Activated CD4-positive, alpha-beta T cell treated with anti-CD3 and anti-CD28 coated beads for 36 hours (primary cell): ENCODE results near the gene MTHFSD. TPM values are rescaled to one million over a fixed set of nuclear protein-coding genes. Genes with fewer than 3 reads are reported as not detected.

Source experiments
- ATAC-seq: fragments of 200-7000 bp; cut with Tn5 transposase; one replicate; pipeline ENCODE4 v1.10.0; 2021; ENCODE audit warnings: mild to moderate bottlenecking, moderate library complexity
- CTCF ChIA-PET: fragments of 350-600 bp; sonication (Branson Sonifier 250); formaldehyde crosslinking; loops from one replicate; lab custom pipeline; 2021; ENCODE audit warnings: antibody characterized with exemption; lab: Charles Lee
- POLR2A ChIA-PET: fragments of 350-600 bp; sonication (Branson Sonifier 250); formaldehyde crosslinking; loops from one replicate; lab custom pipeline; 2021; ENCODE audit warnings: antibody characterized with exemption, inconsistent platforms; lab: Charles Lee
- DNase-seq: peaks from one replicate; pipeline ENCODE4 v3.0.0-alpha.2; 2020
- H3K27ac Mint-ChIP-seq: one replicate; pipeline ENCODE4 v1.8.0; 2021; ENCODE audit warnings: mixed read lengths
- H3K27me3 Mint-ChIP-seq: one replicate; pipeline ENCODE4 v1.8.0; 2021; ENCODE audit warnings: mixed read lengths
- H3K36me3 Mint-ChIP-seq: one replicate; pipeline ENCODE4 v1.8.0; 2021; ENCODE audit warnings: low read depth, mixed read lengths
- H3K4me1 Mint-ChIP-seq: one replicate; pipeline ENCODE4 v1.8.0; 2021; ENCODE audit warnings: mixed read lengths
- H3K4me3 Mint-ChIP-seq: one replicate; pipeline ENCODE4 v1.8.0; 2021; ENCODE audit warnings: mild to moderate bottlenecking, moderate library complexity, mixed read lengths
- H3K9me3 Mint-ChIP-seq: one replicate; pipeline ENCODE4 v1.8.0; 2021; ENCODE audit warnings: low read depth, mixed read lengths
- intact Hi-C, 2 experiments: fragments of 100-400 bp; cut with DNase I in 1 of 2; cut with micrococcal nuclease in 1 of 2; formaldehyde crosslinking; loops; one replicate each; pipeline versions ENCODE4 v1.14.2 to v1.15.1; 2022 to 2024; cut with DNase I, micrococcal nuclease
- total RNA-seq, 2 experiments: library from RNA; stranded (reverse); gene quantifications; one replicate each; pipeline ENCODE4 v1.2.3, GENCODE V29; 2021

Gene MTHFSD
- total RNA-seq, 2 experiments from 2014 or later = 21.2 to 22.1 TPM

DNA sequence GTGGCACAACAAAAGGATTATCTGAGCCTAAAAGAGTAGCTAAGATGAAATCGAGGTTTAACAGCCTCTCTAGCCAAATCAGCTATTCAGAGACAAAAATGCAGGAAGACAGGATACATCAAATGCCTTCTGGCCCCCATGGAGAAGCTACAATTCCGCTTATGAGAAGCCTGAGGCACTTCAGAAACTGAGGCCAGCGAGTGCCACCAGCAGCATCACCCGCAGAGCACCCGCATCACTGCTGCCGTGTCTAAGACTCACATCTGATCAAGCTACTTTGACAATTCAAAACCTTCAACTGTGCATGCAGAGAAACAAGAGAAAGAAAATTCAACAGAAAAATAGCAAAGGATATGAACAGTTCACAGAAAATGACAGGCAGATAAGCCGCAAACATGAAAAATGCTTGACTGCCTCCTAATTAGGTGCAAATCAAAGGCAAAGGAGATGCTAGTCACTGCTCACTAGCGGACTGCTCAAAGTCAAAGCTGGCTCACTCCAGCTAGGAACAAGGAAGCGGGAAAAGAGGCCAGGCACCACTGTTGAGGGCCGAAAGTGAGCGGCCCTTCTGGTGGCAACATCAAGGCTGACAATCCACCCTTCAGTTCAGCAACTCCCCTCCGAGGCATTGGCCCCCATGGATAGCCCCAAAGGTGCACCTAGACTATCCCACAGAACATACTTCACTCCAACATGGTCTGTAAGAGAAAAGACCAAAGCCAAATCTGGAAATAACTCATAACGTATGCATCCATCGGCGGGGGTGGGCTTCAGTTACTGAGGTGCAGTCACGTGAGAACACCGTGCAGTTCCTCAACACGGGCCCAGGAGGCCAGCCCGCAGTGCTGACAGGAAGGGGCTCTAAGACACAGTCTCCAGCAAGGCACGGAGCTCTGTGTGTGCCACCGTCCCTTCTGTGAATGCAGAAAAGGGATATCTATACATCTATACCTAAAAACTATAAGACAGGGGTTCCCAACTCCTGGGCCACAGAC is 12.0 kb downstream of the MTHFSD start:
- H3K27ac Mint-ChIP-seq = no peak overlapping the region
- ChIA-PET CTCF (interaction anchor here (0.6 kb wide), 1 partner anchor 22 kb away, joined by 3 read pairs; no protein-coding TSS in a partner anchor), POLR2A (interaction anchor here (0.6 kb wide), 1 partner anchor 386 kb away, joined by 3 read pairs; no protein-coding TSS in a partner anchor)
- no peak overlapping the region for H3K4me3 Mint-ChIP-seq
- H3K27me3 Mint-ChIP-seq = no peaks in the 10 kb centered on the region
- H3K4me1 Mint-ChIP-seq = no peaks in the 10 kb centered on the region
- DNase-seq = no peak
- H3K9me3 Mint-ChIP-seq = no peaks in the 10 kb centered on the region
- no peak for ATAC-seq
- intact Hi-C loops = no loop called here
- H3K36me3 Mint-ChIP-seq = peaks cover 51% of the 10 kb centered on the region

DNA sequence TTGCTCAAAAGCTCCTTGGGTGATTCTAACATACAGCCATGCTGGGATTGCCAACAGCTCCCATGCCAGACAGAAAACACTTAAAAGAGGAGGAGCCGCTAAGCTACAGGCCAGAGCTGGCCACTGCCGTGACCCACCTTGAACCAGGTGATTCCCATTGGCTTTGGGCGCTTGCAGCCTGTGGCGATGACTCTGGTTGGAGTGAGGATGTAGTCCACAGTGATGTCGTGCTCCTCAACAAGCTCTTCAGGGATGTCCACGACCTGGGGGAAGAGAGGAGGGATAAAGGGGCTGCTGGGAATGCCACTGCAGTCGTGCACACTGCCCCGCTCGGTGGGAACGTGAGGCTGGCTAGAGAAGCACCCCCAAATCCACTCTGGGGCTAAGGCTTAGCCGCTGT is 13.5 kb downstream of the MTHFSD start:
- CTCF ChIA-PET = interaction anchor here (0.8 kb wide), 1 partner anchor 597 kb away, joined by 3 read pairs; no protein-coding TSS in a partner anchor
- H3K4me1 Mint-ChIP-seq = no peaks in the 10 kb centered on the region
- no peaks in the 10 kb centered on the region for H3K27me3 Mint-ChIP-seq
- no peaks in the 10 kb centered on the region for H3K9me3 Mint-ChIP-seq
- POLR2A ChIA-PET = no interaction called here
- ATAC-seq (no peak), DNase-seq (no peak)
- peaks cover 44% of the 10 kb centered on the region for H3K36me3 Mint-ChIP-seq
- intact Hi-C loops = no loop called here
- H3K4me3 Mint-ChIP-seq = no peak overlapping the region
- no peak overlapping the region for H3K27ac Mint-ChIP-seq

DNA sequence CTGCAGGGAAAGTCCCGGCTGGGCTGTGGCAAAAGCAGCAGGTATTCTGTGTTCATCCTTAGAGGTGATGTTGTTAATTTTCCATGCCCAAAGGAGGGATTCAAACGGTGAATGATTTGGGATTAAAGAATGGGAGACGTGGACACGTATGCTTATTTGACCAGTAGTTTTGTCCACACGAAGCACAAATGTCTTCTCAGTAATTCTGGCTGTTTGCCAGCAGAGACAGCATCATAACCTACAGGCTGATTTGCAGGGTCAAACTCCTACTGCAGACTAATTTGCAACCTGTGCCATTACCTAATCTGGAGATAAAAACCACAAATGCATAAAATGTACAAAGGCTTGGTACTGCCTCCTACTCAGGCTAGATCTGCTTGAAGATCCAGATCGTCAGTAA is 14.1 kb downstream of the MTHFSD start:
- H3K9me3 Mint-ChIP-seq = no peaks in the 10 kb centered on the region
- peaks cover 46% of the 10 kb centered on the region for H3K36me3 Mint-ChIP-seq
- ChIA-PET POLR2A (no interaction called here), CTCF (interaction anchor here (0.8 kb wide), 1 partner anchor 598 kb away, joined by 3 read pairs; no protein-coding TSS in a partner anchor)
- no peaks in the 10 kb centered on the region for H3K4me1 Mint-ChIP-seq
- ATAC-seq = no peak
- no peak overlapping the region for H3K27ac Mint-ChIP-seq
- DNase-seq = no peak
- intact Hi-C loops = no loop called here
- no peaks in the 10 kb centered on the region for H3K27me3 Mint-ChIP-seq
- no peak overlapping the region for H3K4me3 Mint-ChIP-seq

DNA sequence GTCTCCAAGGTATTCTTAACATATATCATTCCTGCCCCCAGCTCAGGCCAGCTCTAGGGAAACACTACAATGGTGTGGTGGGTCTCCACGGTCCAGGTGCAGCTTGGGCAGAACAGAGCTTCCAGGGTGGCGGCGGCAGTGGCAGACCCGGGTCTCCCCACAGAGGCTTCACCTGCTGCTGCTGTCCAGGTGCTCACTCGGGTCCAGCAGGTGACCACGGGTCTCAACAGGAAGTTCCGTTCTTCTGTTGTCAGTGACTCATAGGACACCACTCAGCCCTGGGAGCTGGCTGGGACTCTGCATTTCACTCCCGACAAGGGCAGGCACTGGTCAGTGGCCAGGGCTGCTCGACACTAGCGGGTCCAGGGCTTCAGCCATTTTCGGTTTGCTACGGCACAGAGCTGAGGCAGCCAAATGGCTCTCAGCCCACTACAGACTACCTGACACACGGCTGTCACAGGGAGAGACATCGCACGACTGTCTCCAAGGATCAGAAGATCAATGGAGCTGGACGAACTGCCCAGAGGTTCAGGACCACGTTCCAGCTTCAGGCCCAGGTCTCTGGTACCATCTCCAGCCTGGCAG is 16.7 kb downstream of the MTHFSD start:
- Mint-ChIP-seq H3K27me3 (no peaks in the 10 kb centered on the region), H3K27ac (no peak overlapping the region), H3K4me3 (no peak overlapping the region), H3K36me3 (peaks cover 35% of the 10 kb centered on the region), H3K9me3 (no peaks in the 10 kb centered on the region), H3K4me1 (no peaks in the 10 kb centered on the region)
- ChIA-PET CTCF (interaction anchor here (0.6 to 0.8 kb wide), 2 partner anchors 17 to 1493 kb away, joined by 3 read pairs; no protein-coding TSS in a partner anchor), POLR2A (interaction anchor here (0.7 kb wide), 1 partner anchor 528 kb away, joined by 3 read pairs; no protein-coding TSS in a partner anchor)
- ATAC-seq = no peak
- intact Hi-C loops = no loop called here
- no peak for DNase-seq

DNA sequence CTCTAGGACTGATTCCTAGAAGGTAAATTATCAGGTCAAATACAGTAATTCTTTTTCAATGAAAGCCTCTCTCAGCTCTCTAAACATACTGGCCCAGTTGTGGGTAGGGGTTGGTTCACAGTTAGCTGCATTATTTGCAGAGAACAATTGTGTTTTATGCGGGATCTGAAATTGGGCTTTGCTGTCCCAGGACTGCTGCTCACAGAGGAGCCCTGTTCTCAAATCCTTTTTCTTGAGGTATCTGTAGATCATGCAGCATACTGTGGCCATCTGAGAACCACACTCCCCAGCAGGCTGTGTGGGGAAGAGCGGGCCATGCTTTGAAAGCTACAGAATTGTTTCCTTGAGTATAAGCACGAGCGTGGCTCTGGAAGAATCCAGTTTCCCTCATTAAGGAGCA is 17.5 kb downstream of the MTHFSD start:
- Mint-ChIP-seq H3K27ac (no peak overlapping the region), H3K27me3 (no peaks in the 10 kb centered on the region), H3K36me3 (peaks cover 30% of the 10 kb centered on the region), H3K4me3 (no peak overlapping the region), H3K9me3 (no peaks in the 10 kb centered on the region), H3K4me1 (no peaks in the 10 kb centered on the region)
- DNase-seq (no peak), ATAC-seq (no peak)
- intact Hi-C loops = no loop called here
- ChIA-PET CTCF (interaction anchor here (0.6 to 0.9 kb wide), 3 partner anchors 12 to 1493 kb away, joined by 3 read pairs; no protein-coding TSS in a partner anchor), POLR2A (no interaction called here)

DNA sequence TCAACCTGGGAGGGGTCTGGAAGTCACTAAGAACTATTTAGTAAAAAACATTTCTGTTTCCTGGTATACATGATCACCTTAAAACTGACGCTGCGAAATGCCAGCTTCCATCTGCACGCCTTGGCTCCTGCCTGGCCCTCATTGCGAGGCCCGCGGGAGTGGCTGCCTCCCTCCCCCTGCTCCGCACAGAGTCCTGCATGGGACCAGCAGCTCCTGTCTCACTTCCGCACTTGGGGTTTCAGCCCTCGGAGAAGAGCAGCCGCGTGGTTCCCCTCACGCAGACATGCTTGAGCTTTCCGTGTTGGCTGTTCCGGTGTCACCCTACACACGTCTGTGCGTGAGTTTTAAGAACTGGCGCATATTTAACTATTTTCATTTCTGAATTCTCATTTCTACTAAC is 18.4 kb downstream of the MTHFSD start:
- no peaks in the 10 kb centered on the region for H3K9me3 Mint-ChIP-seq
- no peak overlapping the region for H3K4me3 Mint-ChIP-seq
- peaks cover 27% of the 10 kb centered on the region for H3K36me3 Mint-ChIP-seq
- ATAC-seq (no peak), DNase-seq (no peak)
- no peak overlapping the region for H3K27ac Mint-ChIP-seq
- intact Hi-C loops = no loop called here
- CTCF ChIA-PET = no interaction called here
- no peaks in the 10 kb centered on the region for H3K4me1 Mint-ChIP-seq
- no peaks in the 10 kb centered on the region for H3K27me3 Mint-ChIP-seq
- POLR2A ChIA-PET = no interaction called here

DNA sequence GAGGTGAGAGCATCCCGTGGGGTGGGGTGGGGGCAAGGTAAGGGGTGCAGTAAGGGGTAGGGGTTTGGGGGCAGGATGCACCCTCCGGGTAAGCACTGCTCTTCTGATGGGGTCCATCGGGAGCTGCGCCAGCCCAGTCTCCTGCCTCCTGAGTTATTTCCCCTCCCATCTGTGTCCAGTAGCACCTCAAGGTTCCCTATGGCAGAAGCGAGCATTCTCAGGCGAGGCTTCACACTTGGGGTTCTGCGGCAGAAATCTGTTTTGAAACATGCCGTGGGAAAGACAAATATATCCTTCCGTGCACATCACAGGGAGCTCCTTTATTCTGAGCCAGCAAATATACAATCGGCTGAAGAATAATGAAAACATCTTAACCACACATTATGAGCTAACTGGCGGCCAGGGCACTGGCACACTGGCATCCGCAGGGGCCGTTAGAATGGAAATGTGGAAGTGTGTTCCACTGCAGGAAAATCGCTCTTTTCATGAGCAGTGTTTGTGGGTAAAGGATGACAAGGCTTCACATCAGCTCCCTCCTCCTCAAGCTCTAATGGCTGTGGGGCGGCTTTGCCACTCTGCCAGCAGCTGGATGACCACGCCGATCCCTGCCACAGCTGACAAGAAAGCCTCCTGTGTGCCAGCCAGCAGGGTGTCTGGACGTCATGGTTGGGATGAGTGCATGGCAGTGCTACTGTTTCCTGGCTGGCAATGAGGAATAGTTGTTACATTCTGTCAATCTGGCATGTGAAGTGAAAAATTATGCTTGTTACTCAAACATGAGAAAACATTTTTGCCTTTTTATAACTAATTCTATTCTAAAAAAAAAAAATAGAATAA is 20.0 kb downstream of the MTHFSD start:
- intact Hi-C loops = no loop called here
- Mint-ChIP-seq H3K9me3 (no peaks in the 10 kb centered on the region), H3K4me1 (no peaks in the 10 kb centered on the region), H3K4me3 (no peak overlapping the region), H3K36me3 (peaks cover 20% of the 10 kb centered on the region), H3K27ac (no peak overlapping the region), H3K27me3 (no peaks in the 10 kb centered on the region)
- DNase-seq (no peak), ATAC-seq (no peak)
- POLR2A ChIA-PET = no interaction called here
- CTCF ChIA-PET = no interaction called here

DNA sequence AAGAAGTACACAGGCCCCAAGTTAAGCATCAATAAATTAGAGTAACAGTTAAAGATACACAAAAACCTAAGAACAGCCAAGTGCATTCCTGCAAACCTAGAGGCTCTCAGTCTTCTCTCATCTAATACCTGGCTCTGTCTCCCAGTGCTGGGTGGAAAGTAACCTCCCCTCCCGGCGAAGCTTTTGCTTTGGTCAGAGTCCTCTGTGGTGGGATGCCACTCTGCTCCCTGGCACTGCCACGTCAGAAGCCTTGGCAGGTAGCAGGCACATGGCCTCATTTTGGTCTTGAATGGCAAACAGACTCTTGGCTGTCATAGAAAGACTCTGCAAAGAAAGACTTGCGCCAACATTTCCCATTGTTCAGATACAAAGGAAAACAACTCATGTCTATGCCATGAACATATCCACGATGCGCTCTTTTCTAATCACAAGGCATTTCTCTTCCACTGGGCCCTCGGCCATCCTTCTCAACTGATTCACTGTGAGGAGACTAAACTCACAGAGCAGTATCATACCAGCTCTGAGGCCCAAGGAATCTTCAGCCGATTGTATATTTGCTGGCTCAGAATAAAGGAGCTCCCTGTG is 21.2 kb downstream of the MTHFSD start:
- H3K27ac Mint-ChIP-seq = no peak overlapping the region
- ATAC-seq = no peak
- POLR2A ChIA-PET = no interaction called here

DNA sequence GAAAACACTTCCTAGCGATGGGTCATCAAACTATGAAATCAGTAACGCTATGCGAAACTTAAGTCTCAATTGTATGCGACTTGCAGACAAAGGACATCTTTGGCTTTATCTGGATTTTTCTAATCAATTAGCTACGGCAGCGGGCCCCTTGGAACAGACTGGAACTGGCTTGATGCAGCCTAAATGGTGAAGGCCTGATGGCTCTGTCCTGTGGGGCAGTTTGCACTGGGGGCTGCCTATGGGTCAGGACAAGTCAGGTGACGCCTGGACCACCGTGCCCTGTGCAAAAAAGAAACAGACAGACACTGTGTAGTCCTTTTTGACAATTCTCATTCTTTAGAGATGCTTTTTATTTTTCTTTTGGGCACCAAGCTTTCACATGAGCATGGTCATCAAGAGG is 22.0 kb downstream of the MTHFSD start:
- Mint-ChIP-seq H3K36me3 (peaks cover 20% of the 10 kb centered on the region), H3K27me3 (no peaks in the 10 kb centered on the region), H3K4me3 (no peak overlapping the region), H3K27ac (no peak overlapping the region), H3K4me1 (no peaks in the 10 kb centered on the region), H3K9me3 (no peaks in the 10 kb centered on the region)
- CTCF ChIA-PET = interaction anchor here (0.8 kb wide), 1 partner anchor 15 kb away, joined by 3 read pairs; no protein-coding TSS in a partner anchor
- POLR2A ChIA-PET = no interaction called here
- DNase-seq = no peak
- ATAC-seq = no peak
- intact Hi-C loops = no loop called here

More for the DNA sequence above, 21.2 kb downstream of the MTHFSD start:
- Mint-ChIP-seq H3K4me3 (no peak overlapping the region), H3K27me3 (no peaks in the 10 kb centered on the region), H3K4me1 (no peaks in the 10 kb centered on the region), H3K36me3 (peaks cover 22% of the 10 kb centered on the region), H3K9me3 (no peaks in the 10 kb centered on the region)
- CTCF ChIA-PET = interaction anchor here (0.8 kb wide), 1 partner anchor 16 kb away, joined by 3 read pairs; no protein-coding TSS in a partner anchor
- intact Hi-C loops = no loop called here
- no peak for DNase-seq

DNA sequence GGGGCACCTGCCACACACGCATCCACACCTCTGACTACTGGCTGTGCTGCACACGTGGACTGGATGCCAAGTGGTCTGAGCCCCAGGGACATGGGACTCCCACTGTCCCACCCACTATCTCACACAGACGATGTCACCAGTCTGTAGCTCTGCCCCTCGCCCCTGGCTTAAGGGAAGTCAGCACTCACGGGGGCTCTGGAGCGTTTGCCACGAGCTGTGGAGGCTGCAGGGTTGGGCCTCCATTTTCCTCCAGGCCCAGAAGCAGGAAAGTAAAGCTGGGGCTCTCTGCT is 22.6 kb downstream of the MTHFSD start:
- Mint-ChIP-seq H3K4me3 (no peak overlapping the region), H3K27ac (no peak overlapping the region), H3K4me1 (no peaks in the 10 kb centered on the region), H3K36me3 (peaks cover 22% of the 10 kb centered on the region), H3K9me3 (no peaks in the 10 kb centered on the region), H3K27me3 (no peaks in the 10 kb centered on the region)
- DNase-seq (no peak), ATAC-seq (no peak)
- CTCF ChIA-PET = no interaction called here
- intact Hi-C loops = no loop called here
- POLR2A ChIA-PET = no interaction called here
